ENCODE results near the gene MPPE1.
"Not testable (repeated sequence)": the region's sequence is repeated elsewhere in the genome, so short reads cannot be mapped to it uniquely, and the experiment has no call there.

DNA sequence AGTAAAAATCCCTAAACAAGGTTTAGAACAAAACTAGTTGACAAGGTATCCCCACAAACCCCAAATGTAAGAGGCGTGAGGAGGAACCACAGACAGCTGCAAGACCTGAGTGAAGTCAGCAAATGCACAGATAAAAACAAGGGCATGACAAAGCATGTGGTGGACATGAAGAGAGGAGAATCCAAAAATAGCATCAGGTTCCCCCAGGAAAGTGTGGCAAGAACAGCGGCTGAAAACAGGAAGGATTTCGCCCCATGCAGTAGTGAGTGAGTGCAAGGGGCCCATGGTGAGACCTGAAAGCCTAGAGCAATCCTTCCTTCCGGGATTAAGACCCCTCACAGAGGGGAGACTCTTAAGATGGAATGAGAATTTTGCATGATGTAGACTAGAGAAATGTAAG lies 8.8 kb upstream of the MPPE1 start:
- TF ChIP-seq, protein P1, sequence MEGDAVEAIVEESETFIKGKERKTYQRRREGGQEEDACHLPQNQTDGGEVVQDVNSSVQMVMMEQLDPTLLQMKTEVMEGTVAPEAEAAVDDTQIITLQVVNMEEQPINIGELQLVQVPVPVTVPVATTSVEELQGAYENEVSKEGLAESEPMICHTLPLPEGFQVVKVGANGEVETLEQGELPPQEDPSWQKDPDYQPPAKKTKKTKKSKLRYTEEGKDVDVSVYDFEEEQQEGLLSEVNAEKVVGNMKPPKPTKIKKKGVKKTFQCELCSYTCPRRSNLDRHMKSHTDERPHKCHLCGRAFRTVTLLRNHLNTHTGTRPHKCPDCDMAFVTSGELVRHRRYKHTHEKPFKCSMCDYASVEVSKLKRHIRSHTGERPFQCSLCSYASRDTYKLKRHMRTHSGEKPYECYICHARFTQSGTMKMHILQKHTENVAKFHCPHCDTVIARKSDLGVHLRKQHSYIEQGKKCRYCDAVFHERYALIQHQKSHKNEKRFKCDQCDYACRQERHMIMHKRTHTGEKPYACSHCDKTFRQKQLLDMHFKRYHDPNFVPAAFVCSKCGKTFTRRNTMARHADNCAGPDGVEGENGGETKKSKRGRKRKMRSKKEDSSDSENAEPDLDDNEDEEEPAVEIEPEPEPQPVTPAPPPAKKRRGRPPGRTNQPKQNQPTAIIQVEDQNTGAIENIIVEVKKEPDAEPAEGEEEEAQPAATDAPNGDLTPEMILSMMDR (conservative IDR thresholded peaks at IDR 0.05 in 1 of 2, IDR thresholded peaks at IDR 0.05 in 1 of 2; ENCODE audit: extremely low read depth in 1 of 2, insufficient read depth in 1 of 2, low read depth in 1 of 2, low read length in 2 of 2): not testable (repeated sequence)
- TF ChIP-seq EZH2 (IDR thresholded peaks at IDR 0.05; ENCODE audit: borderline replicate concordance, low read length): not testable (repeated sequence)

All from mammary epithelial cell (primary cell).